H9 (cell line): ENCODE measurements around the gene DGKG. TPM values are rescaled to one million over a fixed set of nuclear protein-coding genes. Genes with fewer than 3 reads are reported as not detected.

Experiments used
- DNase-seq: peaks from one replicate; pipeline ENCODE4 v3.0.0-alpha.2; 2017
- H2AFZ ChIP-seq: one replicate; pipeline ENCODE4 v1.6.1; 2013; ENCODE audit warnings: mild to moderate bottlenecking, low read length, control low read depth, moderate library complexity
- H2AK5ac ChIP-seq: 2 replicates; pipeline ENCODE4 v1.6.1; 2013; ENCODE audit warnings: low read length, control low read depth, mixed read lengths; ENCODE audit not compliant: insufficient read length
- H2BK120ac ChIP-seq: one replicate; pipeline ENCODE4 v1.6.1; 2013; ENCODE audit warnings: low read depth, mild to moderate bottlenecking, low read length, control low read depth, inconsistent platforms; ENCODE audit not compliant: poor library complexity, severe bottlenecking
- H2BK12ac ChIP-seq: 2 replicates; pipeline ENCODE4 v1.6.1; 2013; ENCODE audit warnings: low read length, control low read depth, mixed read lengths, low read depth; ENCODE audit not compliant: insufficient read length
- H2BK15ac ChIP-seq: 2 replicates; pipeline ENCODE4 v1.6.1; 2013; ENCODE audit warnings: low read depth, low read length, control low read depth
- H2BK20ac ChIP-seq: one replicate; pipeline ENCODE4 v1.6.1; 2013; ENCODE audit warnings: low read depth, mild to moderate bottlenecking, low read length, control low read depth, inconsistent platforms; ENCODE audit not compliant: poor library complexity, severe bottlenecking
- H2BK5ac ChIP-seq: 2 replicates; pipeline ENCODE4 v1.6.1; 2013; ENCODE audit warnings: low read length, control low read depth, mixed read lengths; ENCODE audit not compliant: insufficient read length
- H3K14ac ChIP-seq: 2 replicates; pipeline ENCODE4 v1.6.1; 2013; ENCODE audit warnings: low read length, control low read depth; ENCODE audit not compliant: insufficient read depth
- H3K18ac ChIP-seq: 2 replicates; pipeline ENCODE4 v1.6.1; 2013; ENCODE audit warnings: low read depth, mild to moderate bottlenecking, mixed read lengths, low read length, control low read depth; ENCODE audit not compliant: insufficient read length
- H3K23ac ChIP-seq: 2 replicates; pipeline ENCODE4 v1.6.1; 2013; ENCODE audit warnings: low read length, control low read depth, mixed read lengths, low read depth; ENCODE audit not compliant: insufficient read length
- H3K23me2 ChIP-seq: 2 replicates; pipeline ENCODE4 v1.6.1; 2013; ENCODE audit warnings: low read depth, mild to moderate bottlenecking, mixed read lengths, low read length, control low read depth; ENCODE audit not compliant: insufficient read length, poor library complexity, severe bottlenecking
- H3K27ac ChIP-seq: 2 replicates; pipeline ENCODE4 v1.5.1; 2013; ENCODE audit warnings: low read length, control low read depth, mixed read lengths, low read depth; ENCODE audit not compliant: insufficient read length
- H3K27me3 ChIP-seq: 2 replicates; pipeline ENCODE4 v1.6.1; 2013; ENCODE audit warnings: low read length, control low read depth, inconsistent platforms; ENCODE audit not compliant: insufficient read depth
- H3K4ac ChIP-seq: 2 replicates; pipeline ENCODE4 v1.6.1; 2013; ENCODE audit warnings: low read depth, mild to moderate bottlenecking, control low read depth, inconsistent platforms, low read length, moderate library complexity
- H3K4me1 ChIP-seq: 2 replicates; pipeline ENCODE4 v1.6.1; 2013; ENCODE audit warnings: low read length, control low read depth, inconsistent platforms; ENCODE audit not compliant: insufficient read depth
- H3K4me2 ChIP-seq: 2 replicates; pipeline ENCODE4 v1.6.1; 2013; ENCODE audit warnings: low read length, control low read depth, mixed read lengths; ENCODE audit not compliant: insufficient read length, insufficient read depth
- H3K56ac ChIP-seq: 2 replicates; pipeline ENCODE4 v1.6.1; 2013; ENCODE audit warnings: low read depth, mild to moderate bottlenecking, mixed read lengths, low read length, control low read depth; ENCODE audit not compliant: insufficient read length
- H3K79me1 ChIP-seq: 2 replicates; pipeline ENCODE4 v1.6.1; 2013; ENCODE audit warnings: low read depth, mild to moderate bottlenecking, moderate library complexity, low read length, control low read depth, inconsistent platforms; ENCODE audit not compliant: insufficient read depth, poor library complexity, severe bottlenecking
- H3K79me2 ChIP-seq: 2 replicates; pipeline ENCODE4 v1.6.1; 2013; ENCODE audit warnings: low read length, control low read depth, inconsistent platforms; ENCODE audit not compliant: insufficient read depth
- H3K9ac ChIP-seq: 2 replicates; pipeline ENCODE4 v1.6.1; 2013; ENCODE audit warnings: low read length, control low read depth, mixed read lengths; ENCODE audit not compliant: insufficient read length; ENCODE audit errors: extremely low read depth
- H3K9me3 ChIP-seq: one replicate; pipeline ENCODE4 v1.6.1; 2013; ENCODE audit warnings: low read depth, low read length, inconsistent platforms; ENCODE audit not compliant: control insufficient read depth
- H3T11ph ChIP-seq: one replicate; pipeline ENCODE4 v1.6.1; 2013; ENCODE audit warnings: mild to moderate bottlenecking, low read length, control low read depth, inconsistent platforms
- H4K20me1 ChIP-seq: one replicate; pipeline ENCODE4 v1.6.1; 2013; ENCODE audit not compliant: control insufficient read depth, insufficient read length, insufficient read depth
- H4K5ac ChIP-seq: 2 replicates; pipeline ENCODE4 v1.6.1; 2013; ENCODE audit warnings: low read depth, mild to moderate bottlenecking, mixed read lengths, low read length, control low read depth; ENCODE audit not compliant: insufficient read length
- H4K8ac ChIP-seq: replicated peaks from 2 replicates; pipeline ENCODE4 v1.6.1; 2013; ENCODE audit warnings: low read length, control low read depth, mixed read lengths, low read depth; ENCODE audit not compliant: insufficient read length
- H4K91ac ChIP-seq: 2 replicates; pipeline ENCODE4 v1.6.1; 2013; ENCODE audit warnings: low read depth, mild to moderate bottlenecking, moderate library complexity, mixed read lengths, low read length, control low read depth; ENCODE audit not compliant: insufficient read length
- H3K27ac Mint-ChIP-seq, 3 experiments: 2 replicates in 2 of 3; 3 replicates in 1 of 3; pipeline ENCODE4 v1.8.0; 2020 to 2021; ENCODE audit warnings: mixed read lengths in 3 of 3, mild to moderate bottlenecking in 1 of 3, moderate library complexity in 1 of 3
- H3K27me3 Mint-ChIP-seq: 2 replicates; pipeline ENCODE4 v1.8.0; 2021; ENCODE audit warnings: low read depth, mild to moderate bottlenecking, moderate library complexity, mixed read lengths
- H3K36me3 Mint-ChIP-seq, 3 experiments: 2 replicates in 2 of 3; 3 replicates in 1 of 3; pipeline ENCODE4 v1.8.0; 2020 to 2021; ENCODE audit warnings: low read depth in 3 of 3, mixed read lengths in 3 of 3; ENCODE audit not compliant: insufficient read depth in 1 of 3
- H3K4me1 Mint-ChIP-seq, 2 experiments: 2 replicates each; pipeline ENCODE4 v1.8.0; 2020; ENCODE audit warnings: mixed read lengths in 2 of 2
- H3K4me3 Mint-ChIP-seq, 2 experiments: 2 replicates in 1 of 2; 3 replicates in 1 of 2; pipeline ENCODE4 v1.8.0; 2020 to 2021; ENCODE audit warnings: mild to moderate bottlenecking in 2 of 2, mixed read lengths in 2 of 2, moderate library complexity in 1 of 2
- H3K9me3 Mint-ChIP-seq, 2 experiments: 2 replicates in 1 of 2; 3 replicates in 1 of 2; pipeline ENCODE4 v1.8.0; 2020; ENCODE audit warnings: mild to moderate bottlenecking in 2 of 2, mixed read lengths in 2 of 2, moderate library complexity in 1 of 2
- WGBS: extraction: QIAGEN DNeasy Blood & Tissue Kit; methylation state at CpG from one replicate; pipeline ENCODE4 v1.1.7; 2013; ENCODE audit warnings: missing lambda C conversion rate, low lambda C conversion rate, mixed read lengths; ENCODE audit not compliant: insufficient read length; ENCODE audit errors: extremely low coverage; 5-methylcytosine and 5-hydroxymethylcytosine counted together
- total RNA-seq: library from RNA; stranded (reverse); gene quantifications from 2 replicates; pipeline ENCODE4 v1.2.1, GENCODE V29; 2021
- TF ChIP-seq, protein P1 (sequence below): fragments of 200-600 bp; sonication (generic); conservative IDR thresholded peaks from 3 replicates; pipeline ENCODE4 v1.8.0; 2021; ENCODE audit warnings: antibody characterized with exemption, mild to moderate bottlenecking

Gene DGKG
- total RNA-seq, 1 experiment from 2014 or later = not detected

DNA sequence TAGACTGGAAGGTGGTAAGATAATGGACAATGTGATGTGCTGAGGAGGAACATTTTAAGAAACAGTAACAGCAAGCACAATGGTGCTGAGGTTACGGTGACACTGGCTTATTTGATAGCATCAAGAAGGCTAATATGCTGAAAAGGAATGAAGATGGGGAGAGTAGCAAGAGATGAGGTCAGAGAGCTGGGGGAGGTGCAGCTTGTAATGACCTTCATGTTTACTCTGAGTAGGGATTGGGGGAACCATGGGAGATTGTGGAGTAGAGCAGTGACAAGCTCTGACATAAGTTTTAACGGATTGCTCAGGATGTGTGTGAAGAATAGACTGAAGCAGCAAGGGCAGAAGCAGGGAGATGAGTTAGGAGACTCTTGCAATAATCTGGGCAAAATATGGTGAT lies 56.7 kb downstream of the DGKG start:
- H3K27ac ChIP-seq = no peak overlapping the region
- Mint-ChIP-seq H3K27ac (no peak overlapping the region), H3K4me1 (no peaks in the 10 kb centered on the region; a peak in 2 of 4 replicates), H3K27me3 (peaks cover 11% of the 10 kb centered on the region), H3K36me3 (no peaks in the 10 kb centered on the region), H3K9me3 (no peaks in the 10 kb centered on the region), H3K4me3 (no peak overlapping the region)
- H2BK20ac ChIP-seq = no peak overlapping the region
- no peak overlapping the region for H4K8ac ChIP-seq
- no peak overlapping the region for H3T11ph ChIP-seq
- H3K23ac ChIP-seq = no peak overlapping the region
- no peaks in the 10 kb centered on the region for H3K4me1 ChIP-seq
- no peak overlapping the region for H2AK5ac ChIP-seq
- H4K20me1 ChIP-seq = no peaks in the 10 kb centered on the region
- no peak overlapping the region for H2BK5ac ChIP-seq
- no peak overlapping the region for H3K4me2 ChIP-seq
- no peak for DNase-seq
- no peak overlapping the region for H2BK15ac ChIP-seq
- no peak overlapping the region for H3K56ac ChIP-seq
- H3K23me2 ChIP-seq = no peaks in the 10 kb centered on the region
- no peak overlapping the region for H2BK120ac ChIP-seq
- no peak overlapping the region for H3K14ac ChIP-seq
- H3K9ac ChIP-seq = no peak overlapping the region
- H3K18ac ChIP-seq = no peak overlapping the region
- no peak overlapping the region for H2BK12ac ChIP-seq
- no peak overlapping the region for H3K4ac ChIP-seq
- H2AFZ ChIP-seq = no peak overlapping the region
- no peak overlapping the region for H4K91ac ChIP-seq
- no peaks in the 10 kb centered on the region for H3K9me3 ChIP-seq
- no peaks in the 10 kb centered on the region for H3K79me2 ChIP-seq
- TF ChIP-seq, protein P1, sequence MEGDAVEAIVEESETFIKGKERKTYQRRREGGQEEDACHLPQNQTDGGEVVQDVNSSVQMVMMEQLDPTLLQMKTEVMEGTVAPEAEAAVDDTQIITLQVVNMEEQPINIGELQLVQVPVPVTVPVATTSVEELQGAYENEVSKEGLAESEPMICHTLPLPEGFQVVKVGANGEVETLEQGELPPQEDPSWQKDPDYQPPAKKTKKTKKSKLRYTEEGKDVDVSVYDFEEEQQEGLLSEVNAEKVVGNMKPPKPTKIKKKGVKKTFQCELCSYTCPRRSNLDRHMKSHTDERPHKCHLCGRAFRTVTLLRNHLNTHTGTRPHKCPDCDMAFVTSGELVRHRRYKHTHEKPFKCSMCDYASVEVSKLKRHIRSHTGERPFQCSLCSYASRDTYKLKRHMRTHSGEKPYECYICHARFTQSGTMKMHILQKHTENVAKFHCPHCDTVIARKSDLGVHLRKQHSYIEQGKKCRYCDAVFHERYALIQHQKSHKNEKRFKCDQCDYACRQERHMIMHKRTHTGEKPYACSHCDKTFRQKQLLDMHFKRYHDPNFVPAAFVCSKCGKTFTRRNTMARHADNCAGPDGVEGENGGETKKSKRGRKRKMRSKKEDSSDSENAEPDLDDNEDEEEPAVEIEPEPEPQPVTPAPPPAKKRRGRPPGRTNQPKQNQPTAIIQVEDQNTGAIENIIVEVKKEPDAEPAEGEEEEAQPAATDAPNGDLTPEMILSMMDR = no peak
- WGBS = no CpG with 5 or more reads among the region's 2 CpGs
- no peak overlapping the region for H4K5ac ChIP-seq
- H3K79me1 ChIP-seq = no peaks in the 10 kb centered on the region
- H3K27me3 ChIP-seq = no peaks in the 10 kb centered on the region
